HL-60 (cell line): Measurements from ENCODE around the gene SLC27A3.

ENCODE experiments used
- DNase-seq, 2 experiments: peaks; one replicate each; pipeline ENCODE4 v3.0.0-alpha.2; 2010 to 2020; ENCODE audit warnings: low read depth in 1 of 2, low spot score in 1 of 2
- H3K27ac ChIP-seq: fragments of 250-450 bp; sonication (Bioruptor Pico); replicated peaks from 2 replicates; pipeline ENCODE4 v1.5.1; 2020; ENCODE audit warnings: mild to moderate bottlenecking, moderate library complexity
- H3K27me3 ChIP-seq: fragments of 250-450 bp; sonication (Bioruptor Pico); 2 replicates; pipeline ENCODE4 v1.5.1; 2021; ENCODE audit warnings: mild to moderate bottlenecking, moderate library complexity; ENCODE audit not compliant: insufficient read depth, poor library complexity, severe bottlenecking
- H3K4me3 ChIP-seq: replicated peaks from 2 replicates; pipeline ENCODE4 v1.5.1; 2011; ENCODE audit warnings: mild to moderate bottlenecking, control low read depth, low read length; ENCODE audit not compliant: insufficient read depth
- CTCF ChIP-seq: IDR thresholded peaks from one replicate; pipeline ENCODE4 v1.5.1; 2011; ENCODE audit warnings: low read length, control low read depth, inconsistent platforms; ENCODE audit not compliant: insufficient read depth
- GABPA ChIP-seq: IDR thresholded peaks from 2 replicates; pipeline ENCODE4 v1.6.1; 2012; ENCODE audit warnings: low read depth
- POLR2AphosphoS5 ChIP-seq: IDR thresholded peaks from 2 replicates; pipeline ENCODE4 v1.6.1; 2012; ENCODE audit warnings: low read depth
- SPI1 ChIP-seq: IDR thresholded peaks from 2 replicates; pipeline ENCODE4 v1.6.1; 2012; ENCODE audit warnings: low read depth, mild to moderate bottlenecking, borderline replicate concordance
- TF ChIP-seq, protein P1 (sequence below): IDR thresholded peaks from 2 replicates; pipeline ENCODE4 v1.6.1; 2012; ENCODE audit warnings: low read depth; ENCODE audit not compliant: insufficient replicate concordance

The SLC27A3 gene

GRCh38 chr1:153794624-153795329, 19.6 kb downstream of the SLC27A3 start:
- Histone ChIP-seq H3K27ac (no peak overlapping the region), H3K4me3 (no peak overlapping the region), H3K27me3 (no peaks in the 10 kb centered on the region)
- no peak for DNase-seq
- TF ChIP-seq POLR2AphosphoS5 (no peak), GABPA (no peak), CTCF (no peak), SPI1 (no peak)
- TF ChIP-seq, protein P1, sequence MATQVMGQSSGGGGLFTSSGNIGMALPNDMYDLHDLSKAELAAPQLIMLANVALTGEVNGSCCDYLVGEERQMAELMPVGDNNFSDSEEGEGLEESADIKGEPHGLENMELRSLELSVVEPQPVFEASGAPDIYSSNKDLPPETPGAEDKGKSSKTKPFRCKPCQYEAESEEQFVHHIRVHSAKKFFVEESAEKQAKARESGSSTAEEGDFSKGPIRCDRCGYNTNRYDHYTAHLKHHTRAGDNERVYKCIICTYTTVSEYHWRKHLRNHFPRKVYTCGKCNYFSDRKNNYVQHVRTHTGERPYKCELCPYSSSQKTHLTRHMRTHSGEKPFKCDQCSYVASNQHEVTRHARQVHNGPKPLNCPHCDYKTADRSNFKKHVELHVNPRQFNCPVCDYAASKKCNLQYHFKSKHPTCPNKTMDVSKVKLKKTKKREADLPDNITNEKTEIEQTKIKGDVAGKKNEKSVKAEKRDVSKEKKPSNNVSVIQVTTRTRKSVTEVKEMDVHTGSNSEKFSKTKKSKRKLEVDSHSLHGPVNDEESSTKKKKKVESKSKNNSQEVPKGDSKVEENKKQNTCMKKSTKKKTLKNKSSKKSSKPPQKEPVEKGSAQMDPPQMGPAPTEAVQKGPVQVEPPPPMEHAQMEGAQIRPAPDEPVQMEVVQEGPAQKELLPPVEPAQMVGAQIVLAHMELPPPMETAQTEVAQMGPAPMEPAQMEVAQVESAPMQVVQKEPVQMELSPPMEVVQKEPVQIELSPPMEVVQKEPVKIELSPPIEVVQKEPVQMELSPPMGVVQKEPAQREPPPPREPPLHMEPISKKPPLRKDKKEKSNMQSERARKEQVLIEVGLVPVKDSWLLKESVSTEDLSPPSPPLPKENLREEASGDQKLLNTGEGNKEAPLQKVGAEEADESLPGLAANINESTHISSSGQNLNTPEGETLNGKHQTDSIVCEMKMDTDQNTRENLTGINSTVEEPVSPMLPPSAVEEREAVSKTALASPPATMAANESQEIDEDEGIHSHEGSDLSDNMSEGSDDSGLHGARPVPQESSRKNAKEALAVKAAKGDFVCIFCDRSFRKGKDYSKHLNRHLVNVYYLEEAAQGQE = no peak

GRCh38 chr1:153795330-153795837, 20.2 kb downstream of the SLC27A3 start:
- no peak for DNase-seq
- no peak overlapping the region for H3K27ac ChIP-seq
- no peak for TF ChIP-seq GABPA
- no peak for TF ChIP-seq POLR2AphosphoS5
- no peak for TF ChIP-seq SPI1
- no peak for TF ChIP-seq CTCF
- no peaks in the 10 kb centered on the region for H3K27me3 ChIP-seq
- H3K4me3 ChIP-seq = no peak overlapping the region

DNA sequence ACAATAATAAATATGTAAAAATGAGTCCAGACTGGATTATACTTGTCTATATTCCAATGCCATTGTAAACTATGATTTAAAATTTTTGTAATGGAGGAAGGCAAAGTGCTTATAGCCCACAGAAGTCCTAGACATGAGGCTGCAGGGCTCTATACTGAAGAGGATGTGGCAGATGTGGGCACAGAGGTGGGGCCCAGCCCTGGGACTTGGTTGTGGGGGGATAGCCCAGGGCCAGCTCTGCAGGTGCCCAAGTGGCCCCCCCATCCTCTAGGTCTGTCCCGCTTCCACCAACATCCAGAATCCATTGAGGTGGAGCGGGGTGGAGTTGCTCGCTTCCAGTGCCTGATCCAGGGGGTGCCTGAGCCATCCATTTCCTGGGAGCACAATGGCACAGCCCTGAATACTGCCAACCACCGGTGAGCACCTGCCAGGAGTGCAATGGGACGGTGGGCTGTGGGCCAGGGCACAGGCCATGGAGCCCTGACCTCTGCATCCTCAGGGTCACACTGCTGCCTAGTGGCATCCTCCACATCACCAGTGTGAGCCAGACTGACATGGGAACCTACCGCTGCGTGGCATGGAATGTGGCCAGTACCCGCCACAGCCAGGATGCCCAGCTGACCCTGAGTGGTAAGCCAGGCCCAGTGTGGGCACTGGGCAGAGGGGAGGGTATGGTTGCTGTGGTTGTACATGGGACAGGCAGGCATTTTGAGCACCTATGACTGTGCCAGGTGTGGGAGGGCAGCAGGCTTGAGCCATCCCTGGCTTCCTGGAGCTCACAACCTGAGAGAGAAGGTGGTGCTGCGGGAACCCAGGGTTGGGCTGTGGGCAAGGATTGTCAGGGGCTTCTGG, 21.0 kb downstream of the SLC27A3 start:
- Histone ChIP-seq H3K27ac (no peak overlapping the region), H3K4me3 (no peak overlapping the region), H3K27me3 (no peaks in the 10 kb centered on the region)
- no peak for DNase-seq
- TF ChIP-seq CTCF (no peak), POLR2AphosphoS5 (no peak), SPI1 (no peak), GABPA (no peak)
- TF ChIP-seq, protein P1 = no peak
